Jurkat, Clone E6-1 (cell line): ENCODE results near the gene ARID5B.
"Not testable (repeated sequence)": the region's sequence is repeated elsewhere in the genome, so short reads cannot be mapped to it uniquely, and the experiment has no call there.

Experiments
- DNase-seq: peaks from one replicate; pipeline ENCODE4 v3.0.0-alpha.2; 2011; ENCODE audit warnings: low read depth, low spot score
- H3K4me3 ChIP-seq: 2 replicates; pipeline ENCODE4 v1.5.1; 2011; ENCODE audit warnings: mild to moderate bottlenecking, low read length, control low read depth, moderate library complexity

ARID5B gene

DNA sequence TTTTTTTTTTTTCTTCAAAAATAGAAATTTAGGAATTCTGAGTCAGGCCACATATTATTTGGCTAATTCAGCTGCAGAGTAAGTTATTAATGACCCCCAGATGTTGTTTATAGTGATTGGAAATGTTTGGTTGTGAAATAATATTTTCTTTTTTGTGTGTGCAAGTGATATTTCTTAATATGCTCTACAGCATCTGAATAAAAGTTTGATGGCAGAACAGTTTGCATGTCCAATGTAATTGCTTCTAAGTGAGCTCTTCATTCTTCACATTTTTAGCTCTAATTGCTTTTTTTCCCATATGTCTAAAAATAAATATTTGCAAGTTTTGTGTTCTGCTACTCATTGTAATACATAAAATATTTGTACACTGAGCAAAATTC, 116.0 kb downstream of the ARID5B start:
- H3K4me3 ChIP-seq = no peak overlapping the region
- DNase-seq = no peak

DNA sequence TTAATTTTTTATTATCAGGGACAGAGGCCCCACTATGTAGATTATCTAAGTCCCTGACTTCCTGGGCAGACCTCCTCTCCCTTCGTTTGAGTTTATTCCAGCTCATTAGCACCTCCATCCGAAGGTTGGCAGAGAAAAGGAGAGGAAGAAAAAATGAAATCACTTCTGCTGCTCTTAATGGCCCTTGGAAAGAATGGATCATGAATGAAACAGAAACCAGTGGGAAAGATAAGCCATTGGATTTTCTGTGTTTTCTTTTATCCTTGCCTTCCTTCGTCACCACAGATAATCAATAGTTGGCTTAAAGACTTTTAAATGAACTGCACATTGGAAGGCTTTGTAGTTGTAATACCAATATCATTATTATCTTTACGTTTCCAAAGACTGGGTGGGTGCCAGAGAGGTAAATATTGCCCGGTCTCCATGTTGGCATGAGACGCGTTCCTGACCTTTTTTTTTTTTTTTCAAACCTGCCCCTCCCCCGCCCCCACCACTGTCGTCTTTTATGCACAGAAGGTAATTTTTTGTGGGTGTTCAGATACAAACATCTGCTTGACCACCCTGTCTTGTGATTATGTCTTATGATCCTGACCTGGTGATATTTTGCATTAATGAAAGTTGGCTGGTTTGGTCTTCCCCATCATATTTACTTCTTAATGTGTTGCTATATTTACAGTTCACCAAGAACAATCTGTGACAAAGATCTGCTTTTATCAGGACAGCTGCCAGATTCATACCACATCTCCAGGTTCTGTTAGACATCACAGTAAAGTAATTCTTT, 116.8 kb downstream of the ARID5B start:
- DNase-seq = no peak
- H3K4me3 ChIP-seq = no peak overlapping the region

DNA sequence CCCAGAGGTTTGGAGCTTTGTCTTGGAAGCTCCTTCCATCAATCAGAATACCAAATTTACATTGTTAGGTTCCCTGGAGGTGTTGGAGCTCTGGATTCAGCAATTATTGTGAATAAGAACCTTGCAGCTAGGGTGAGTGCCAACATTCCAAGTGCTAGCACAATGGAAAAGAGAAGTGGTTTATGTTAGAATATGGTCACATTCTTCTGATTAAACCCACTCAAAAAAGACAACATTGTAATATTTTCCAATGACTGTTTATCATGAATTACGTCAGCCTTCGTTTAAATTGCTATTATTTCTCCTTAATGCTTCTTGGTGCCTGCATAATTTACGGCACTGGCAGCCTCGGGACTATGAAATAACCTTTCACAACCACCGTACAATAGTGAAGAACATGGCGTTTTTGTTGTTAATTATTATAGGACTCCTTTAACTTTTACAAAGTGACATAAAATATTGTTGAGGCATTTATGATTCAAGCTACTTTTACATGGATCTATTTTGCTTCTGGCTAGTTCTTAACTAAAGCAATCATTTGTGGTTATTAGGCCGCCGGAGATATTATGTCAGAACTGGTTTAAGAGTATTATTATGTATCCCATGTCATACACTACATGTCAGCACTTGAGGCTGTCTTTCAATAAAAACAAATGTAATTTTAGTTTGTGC, 117.7 kb downstream of the ARID5B start:
- H3K4me3 ChIP-seq = no peak overlapping the region
- DNase-seq = no peak

DNA sequence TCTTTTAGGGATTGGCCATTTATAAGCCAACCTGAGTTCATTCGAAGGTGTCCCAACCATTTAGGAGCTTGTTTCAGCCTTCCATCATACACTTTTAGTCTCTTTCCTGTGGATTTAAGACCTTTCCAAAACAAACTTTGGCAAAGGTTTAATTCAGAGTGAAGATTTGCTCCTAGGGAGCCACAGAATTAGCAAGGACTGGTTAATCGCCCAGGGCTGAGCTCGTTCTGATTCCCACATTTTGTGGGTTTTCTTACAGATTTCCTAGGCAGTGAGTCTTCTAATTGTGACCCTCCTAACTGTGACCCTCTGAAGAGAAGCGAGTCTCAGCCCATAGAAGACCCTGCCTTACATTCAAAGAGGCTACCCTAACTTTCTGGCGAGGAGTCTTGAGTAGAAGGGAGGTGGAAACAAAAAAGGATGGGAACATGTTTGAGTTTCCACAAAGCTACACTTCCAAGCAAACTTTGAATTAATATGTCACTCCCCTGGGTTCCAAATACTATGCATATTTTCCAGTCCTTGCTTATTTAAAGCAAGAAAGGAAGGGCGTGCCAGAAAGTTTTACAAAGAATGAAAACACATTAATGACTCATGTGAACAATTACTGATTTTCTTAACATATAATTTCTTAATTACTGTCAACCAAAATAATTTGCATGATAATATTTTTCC, 118.3 kb downstream of the ARID5B start:
- no peak overlapping the region for H3K4me3 ChIP-seq
- no peak for DNase-seq

DNA sequence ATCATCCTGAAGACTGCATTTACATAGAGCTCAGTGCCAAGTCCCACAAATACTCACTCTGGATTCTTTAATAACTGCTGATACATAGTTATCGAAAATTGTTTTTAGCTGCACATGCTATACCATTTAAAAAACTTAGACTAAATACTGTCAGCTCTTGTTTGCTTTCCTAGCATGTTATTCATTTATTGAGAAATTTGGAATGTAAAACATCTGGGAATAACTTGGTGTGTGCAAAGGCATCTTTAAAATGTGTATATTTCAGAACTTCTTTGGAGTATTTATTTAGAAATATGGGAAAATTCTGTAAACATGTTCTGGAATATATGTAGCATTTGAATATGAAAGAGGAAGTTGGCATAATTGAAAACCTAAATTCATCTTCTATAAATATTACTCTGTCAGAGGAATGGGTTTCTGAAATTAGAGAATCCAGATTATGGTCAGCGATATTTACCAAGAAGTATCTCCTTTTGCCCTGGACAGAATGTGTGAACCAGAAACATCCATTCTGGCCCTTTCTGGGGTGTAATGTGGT, 119.7 kb downstream of the ARID5B start:
- no peak overlapping the region for H3K4me3 ChIP-seq

DNA sequence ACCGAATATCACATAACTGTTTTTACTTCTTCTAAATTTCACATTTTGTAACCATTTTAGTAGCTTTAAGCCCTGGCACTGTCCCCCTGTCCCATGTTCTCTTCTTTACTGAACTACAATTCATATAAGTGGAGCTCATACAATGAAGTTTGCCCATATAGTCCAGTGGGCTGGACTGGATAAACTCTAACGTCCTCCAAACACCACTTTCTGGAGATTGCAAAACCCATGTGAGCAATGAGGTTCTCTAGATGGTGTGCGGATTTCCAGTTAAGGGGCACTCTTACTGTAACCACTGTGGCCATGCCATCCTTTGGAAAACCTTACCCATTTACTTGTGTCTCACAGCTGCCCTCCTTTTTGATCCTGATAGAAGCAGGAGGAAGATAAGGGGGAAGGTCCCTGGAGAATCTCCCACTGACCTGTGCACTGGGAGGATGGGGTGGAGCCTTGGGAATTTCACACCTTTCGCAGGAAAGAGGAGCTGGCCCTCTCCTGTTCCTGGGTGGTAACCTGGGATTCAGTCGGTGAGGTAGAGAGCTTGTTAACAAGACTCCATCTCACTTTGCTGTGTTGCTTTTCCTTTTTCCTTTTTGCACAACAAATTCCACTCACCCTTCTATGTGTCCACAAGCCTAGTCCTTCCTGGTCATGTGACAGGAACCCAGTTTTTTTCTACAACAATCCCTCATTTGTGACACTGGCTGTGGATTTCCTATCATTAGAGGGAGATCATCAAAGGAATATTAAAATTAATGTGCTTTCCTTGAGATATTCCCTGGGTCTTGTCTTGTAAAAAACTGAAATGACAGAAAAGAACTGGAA, 120.7 kb downstream of the ARID5B start:
- no peak for DNase-seq
- H3K4me3 ChIP-seq = no peak overlapping the region

More for the DNA sequence above, 119.7 kb downstream of the ARID5B start:
- no peak for DNase-seq

DNA sequence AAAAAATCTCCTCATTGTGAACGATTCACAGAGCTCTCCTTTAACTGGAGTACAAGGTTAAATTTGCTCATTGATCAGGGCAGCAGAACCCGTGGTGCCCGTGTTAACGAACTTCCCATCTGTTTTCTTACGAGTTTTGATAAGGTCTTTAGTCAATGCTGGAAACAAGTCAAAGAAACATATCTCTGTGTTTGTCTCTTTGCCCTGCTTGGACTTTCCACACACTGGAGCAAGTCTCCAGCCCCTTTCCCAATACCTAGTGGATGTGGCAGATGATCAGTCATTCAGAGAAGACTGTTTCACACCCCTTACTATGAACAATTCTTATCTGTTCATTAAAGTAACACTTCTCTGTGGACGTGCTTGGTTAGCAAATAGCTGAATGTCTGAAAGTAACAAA, 121.3 kb downstream of the ARID5B start:
- no peak overlapping the region for H3K4me3 ChIP-seq
- no peak for DNase-seq

DNA sequence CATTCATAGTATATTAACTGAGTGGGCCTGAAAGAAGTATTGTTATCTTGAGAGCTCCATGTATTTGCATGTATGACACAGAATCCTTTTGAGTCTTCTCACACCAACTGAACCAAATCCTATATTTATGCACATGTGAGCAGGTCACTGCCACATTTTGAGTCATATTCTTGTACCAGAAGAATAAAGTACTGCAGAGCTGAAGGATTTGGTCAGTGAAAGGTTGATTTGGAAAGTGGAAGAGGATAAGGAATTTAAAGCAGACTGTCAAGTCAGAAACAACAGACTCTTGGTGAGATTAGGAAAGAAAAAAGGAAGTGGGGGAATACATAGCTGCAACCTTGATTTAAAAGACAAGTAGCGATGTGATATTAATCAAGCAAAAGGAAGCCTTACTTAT, 121.8 kb downstream of the ARID5B start:
- DNase-seq = no peak

DNA sequence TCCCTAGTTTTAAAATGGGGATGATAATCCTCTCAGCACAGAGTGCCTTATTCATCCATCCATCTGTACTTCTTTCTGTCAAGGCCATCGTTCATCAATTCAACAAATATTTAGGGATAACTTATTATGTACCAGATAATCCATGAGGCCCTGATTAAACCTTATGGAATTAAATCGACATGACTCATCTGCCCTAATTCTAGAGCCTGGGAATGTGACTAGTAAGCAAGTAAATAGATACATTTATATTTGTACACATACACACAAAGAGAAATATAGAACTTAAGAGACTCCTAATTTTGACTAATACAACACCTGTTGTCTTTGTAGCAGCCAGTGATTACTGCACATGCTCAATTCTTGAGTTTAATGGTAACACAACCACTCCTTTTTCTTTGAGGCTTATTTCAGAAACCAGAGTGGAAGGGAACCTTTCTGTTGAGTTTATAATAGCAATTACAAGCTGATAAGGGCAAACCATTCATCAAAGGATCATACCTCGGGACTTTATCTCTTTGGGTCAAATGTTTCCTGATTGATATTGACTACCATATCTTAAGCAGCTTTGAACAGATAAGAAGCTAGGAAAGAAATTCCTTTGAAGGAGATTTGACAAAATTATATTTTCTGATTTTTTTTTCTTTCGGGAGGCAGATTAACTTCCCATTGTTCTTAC, 122.7 kb downstream of the ARID5B start:
- DNase-seq = peak; percentile 46
- no peak overlapping the region for H3K4me3 ChIP-seq

More for the DNA sequence above, 121.8 kb downstream of the ARID5B start:
- H3K4me3 ChIP-seq = no peak overlapping the region

DNA sequence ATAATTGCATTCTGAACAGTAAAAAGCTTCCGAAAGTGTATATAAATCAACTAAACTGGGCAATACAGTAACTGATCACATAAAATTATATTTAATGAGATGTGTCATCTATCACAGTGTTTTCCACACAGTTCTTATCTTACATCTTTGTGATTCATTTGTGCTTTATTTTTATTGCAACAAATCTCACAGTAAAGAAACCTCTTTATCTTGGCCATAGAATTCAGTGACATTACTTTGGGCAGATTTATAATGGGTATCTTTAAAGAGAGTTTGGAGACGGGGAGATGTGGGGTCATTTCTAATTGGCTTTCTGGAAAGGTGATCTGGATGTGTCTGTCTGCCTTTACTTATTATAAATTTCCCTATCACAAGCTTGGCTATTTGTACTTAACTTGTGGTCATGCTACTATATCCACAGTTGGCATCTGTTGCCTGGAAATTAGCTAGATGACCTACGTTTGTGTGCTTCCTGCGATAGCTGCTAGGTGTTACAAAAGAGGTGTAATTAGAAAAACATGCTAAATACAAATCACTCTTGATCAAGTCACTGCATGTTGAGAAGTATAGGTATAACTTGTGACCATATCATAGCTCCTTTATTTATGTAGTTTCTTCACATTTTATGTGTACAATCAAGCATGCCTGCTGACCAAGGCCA, 123.8 kb downstream of the ARID5B start:
- no peak overlapping the region for H3K4me3 ChIP-seq

DNA sequence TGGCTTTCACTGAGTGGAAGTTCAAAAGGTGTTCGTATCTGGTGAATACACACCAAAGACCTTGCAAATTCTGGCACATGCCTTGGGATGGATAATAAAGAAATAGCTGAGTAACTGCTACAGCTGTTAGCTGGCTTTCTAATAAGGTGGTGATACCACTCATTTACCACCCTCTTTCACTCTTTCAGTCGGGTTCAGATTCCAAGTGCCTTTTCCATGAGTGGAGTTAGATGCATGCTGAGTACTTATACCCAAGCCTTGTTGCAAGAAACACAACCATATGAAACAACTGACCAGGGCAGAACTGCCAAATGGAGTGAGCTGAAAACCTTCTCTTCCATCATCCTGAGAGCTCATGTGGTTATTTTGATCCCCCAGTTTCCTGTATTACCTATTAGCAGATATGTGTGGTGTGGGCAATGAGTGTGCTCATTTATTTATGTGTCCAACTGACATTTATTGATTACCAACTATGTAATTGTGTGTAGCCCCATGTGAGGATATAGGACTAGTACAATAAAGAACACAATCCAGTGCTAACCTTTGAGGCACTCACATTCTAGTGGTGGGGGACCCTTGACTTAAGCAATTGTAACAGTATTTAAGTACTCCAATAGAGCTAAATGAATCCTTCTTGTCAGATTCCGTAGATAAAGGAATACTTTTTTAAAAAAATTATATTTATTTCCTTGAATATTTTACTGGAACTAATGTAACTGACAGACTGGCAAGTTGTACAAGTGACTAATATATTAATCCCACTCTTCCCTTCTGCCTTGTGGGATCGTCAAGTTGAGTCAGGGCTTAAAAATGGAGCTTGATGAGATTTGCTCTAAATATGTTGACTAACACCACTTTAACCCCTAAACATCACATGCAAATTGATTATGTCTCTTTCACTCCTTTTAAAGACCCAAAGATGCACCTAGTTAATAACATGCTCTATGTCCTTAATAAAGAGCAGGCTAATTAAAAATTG, 124.7 kb downstream of the ARID5B start:
- H3K4me3 ChIP-seq = no peak overlapping the region

More for the DNA sequence above, 123.8 kb downstream of the ARID5B start:
- no peak for DNase-seq

DNA sequence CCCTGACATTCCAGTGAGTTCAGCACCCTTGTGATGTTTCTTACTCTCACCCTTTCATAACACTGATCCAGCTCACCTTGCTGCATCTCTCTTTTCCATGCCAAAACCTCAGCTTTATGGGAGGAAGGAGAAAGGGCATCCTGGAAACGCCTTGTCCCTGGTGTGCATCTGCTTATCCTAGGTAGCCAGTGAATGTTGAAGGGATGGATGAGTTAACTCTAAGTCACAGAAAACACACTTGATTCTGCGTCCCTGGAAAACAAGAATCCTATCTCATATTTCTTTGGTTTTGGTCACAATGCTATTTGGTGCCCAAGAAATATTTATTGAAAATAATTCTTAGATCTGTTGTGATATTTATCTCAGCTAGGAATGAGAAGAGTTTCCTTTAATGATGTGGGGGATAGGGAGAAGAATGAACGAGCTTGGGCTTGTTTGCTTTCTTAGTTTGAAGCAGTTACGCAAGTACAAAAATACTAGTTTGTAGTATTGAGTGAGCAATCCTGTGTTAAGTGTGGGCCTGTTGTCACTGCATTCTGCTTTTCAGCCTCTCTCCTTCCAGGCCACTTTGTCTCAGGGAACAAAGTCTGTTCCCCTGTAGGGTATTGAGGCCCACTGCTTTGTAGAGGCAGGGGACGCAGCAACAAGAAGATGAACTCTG, 126.5 kb downstream of the ARID5B start:
- H3K4me3 ChIP-seq = no peak overlapping the region
- no peak for DNase-seq

More for the DNA sequence above, 124.7 kb downstream of the ARID5B start:
- DNase-seq = no peak

DNA sequence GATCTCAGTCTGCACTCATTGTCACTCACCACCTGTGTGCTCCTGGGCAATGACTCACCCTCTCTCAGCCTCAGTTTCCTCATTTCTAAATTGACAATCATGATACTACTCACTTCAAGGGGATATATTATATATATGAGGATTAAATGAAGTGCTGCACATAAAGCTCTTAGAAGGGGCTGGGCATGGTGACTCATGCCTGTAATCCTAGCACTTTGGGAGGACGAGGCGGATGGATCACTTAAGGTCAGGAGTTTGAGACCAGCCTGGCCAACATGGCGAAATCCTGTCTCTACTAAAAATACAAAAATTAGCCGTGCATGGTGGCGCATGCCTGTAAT, 127.0 kb downstream of the ARID5B start:
- DNase-seq, H3K4me3 ChIP-seq: not testable (repeated sequence)

DNA sequence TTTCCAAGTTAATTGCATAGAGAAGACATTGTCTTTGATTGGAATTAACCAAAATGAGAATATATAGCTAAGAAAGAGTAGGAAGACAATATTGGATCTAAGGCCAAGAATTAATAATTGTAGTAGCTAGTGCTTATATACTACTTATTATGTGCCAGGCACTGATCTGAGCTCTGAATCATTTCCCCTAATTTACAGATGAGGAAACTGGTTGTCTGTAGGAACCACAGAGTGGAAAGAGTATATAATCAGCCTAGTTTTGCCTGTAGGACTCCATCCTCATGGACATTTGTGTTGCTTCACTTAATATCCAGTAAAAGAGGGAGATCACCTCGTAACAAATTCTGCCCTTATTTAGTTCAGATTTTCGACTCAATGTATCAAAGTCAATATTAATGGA, 127.9 kb downstream of the ARID5B start:
- no peak overlapping the region for H3K4me3 ChIP-seq
- DNase-seq = no peak

DNA sequence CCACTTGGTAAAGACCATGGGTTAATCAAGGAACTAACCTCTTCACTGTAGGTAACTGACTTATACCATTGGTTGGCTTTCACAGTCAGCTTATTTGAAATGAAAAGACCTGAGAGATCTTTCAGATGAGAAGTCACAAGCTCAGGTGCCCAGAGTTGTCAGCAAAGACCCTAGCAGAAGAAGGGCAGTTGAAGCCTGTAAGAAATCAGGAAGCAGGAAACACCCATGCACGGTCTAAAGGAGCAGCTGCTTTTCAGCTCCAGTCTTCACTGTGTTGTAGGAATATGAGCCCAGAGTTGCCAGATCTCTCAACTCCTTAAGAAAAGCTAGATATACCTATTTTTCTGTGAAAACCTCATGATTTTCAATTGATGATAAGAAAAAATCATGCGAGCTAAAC, 130.0 kb downstream of the ARID5B start:
- DNase-seq = peak; percentile 44
- no peak overlapping the region for H3K4me3 ChIP-seq

DNA sequence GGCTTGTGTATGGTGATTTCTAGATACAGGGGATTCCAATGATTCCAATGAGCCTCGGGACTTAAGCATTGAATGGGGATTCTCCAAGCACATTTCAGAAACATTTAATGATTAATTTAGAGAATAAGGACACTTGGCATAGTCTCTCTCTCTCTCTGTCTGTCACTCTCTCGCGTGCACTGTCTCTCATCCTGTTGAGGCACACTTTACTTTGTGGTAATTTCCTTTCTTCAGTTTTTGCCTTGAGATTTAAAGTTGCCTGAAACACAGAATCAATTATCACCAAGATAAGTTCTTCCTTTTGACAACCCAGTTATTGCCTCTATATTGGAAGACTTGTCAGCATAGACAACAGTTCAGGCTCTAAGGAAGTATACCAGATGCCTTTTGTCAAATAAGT, 131.6 kb downstream of the ARID5B start:
- H3K4me3 ChIP-seq = no peak overlapping the region
- DNase-seq = no peak
